Measurements from ENCODE around the gene MCM7.

MCM7 gene

DNA sequence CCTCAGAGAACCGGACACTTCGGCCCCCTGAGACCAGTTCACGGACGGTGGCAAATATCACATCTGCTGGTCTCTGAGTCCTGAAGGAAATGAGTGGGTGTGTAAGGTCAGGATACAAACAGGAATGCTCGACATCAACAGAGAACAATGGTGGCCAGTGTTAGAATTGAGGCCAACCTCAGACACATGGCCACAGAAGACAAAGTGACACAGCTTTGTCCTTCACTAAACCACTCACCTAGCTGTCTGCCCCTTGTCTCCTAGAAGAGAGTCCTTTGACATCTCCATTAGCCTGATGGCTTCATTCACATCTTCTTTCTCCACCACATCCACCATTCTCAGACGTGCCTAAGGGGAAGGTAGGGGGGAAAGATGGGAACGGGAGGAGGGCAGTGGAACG lies 8.1 kb downstream of the MCM7 start:
- H3K4me3 ChIP-seq (ENCODE audit: low read depth, low read length) = no peak overlapping the region
- H3K36me3 ChIP-seq = peaks cover 76% of the 10 kb centered on the region
- TF ChIP-seq, protein P1, sequence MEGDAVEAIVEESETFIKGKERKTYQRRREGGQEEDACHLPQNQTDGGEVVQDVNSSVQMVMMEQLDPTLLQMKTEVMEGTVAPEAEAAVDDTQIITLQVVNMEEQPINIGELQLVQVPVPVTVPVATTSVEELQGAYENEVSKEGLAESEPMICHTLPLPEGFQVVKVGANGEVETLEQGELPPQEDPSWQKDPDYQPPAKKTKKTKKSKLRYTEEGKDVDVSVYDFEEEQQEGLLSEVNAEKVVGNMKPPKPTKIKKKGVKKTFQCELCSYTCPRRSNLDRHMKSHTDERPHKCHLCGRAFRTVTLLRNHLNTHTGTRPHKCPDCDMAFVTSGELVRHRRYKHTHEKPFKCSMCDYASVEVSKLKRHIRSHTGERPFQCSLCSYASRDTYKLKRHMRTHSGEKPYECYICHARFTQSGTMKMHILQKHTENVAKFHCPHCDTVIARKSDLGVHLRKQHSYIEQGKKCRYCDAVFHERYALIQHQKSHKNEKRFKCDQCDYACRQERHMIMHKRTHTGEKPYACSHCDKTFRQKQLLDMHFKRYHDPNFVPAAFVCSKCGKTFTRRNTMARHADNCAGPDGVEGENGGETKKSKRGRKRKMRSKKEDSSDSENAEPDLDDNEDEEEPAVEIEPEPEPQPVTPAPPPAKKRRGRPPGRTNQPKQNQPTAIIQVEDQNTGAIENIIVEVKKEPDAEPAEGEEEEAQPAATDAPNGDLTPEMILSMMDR (IDR thresholded peaks at IDR 0.05; ENCODE audit: low read depth, low read length) = no peak
- no peaks in the 10 kb centered on the region for H3K27me3 ChIP-seq
- no peaks in the 10 kb centered on the region for H3K9me3 ChIP-seq
- no peaks in the 10 kb centered on the region for H3K4me1 ChIP-seq
- DNase-seq = no peak

DNA sequence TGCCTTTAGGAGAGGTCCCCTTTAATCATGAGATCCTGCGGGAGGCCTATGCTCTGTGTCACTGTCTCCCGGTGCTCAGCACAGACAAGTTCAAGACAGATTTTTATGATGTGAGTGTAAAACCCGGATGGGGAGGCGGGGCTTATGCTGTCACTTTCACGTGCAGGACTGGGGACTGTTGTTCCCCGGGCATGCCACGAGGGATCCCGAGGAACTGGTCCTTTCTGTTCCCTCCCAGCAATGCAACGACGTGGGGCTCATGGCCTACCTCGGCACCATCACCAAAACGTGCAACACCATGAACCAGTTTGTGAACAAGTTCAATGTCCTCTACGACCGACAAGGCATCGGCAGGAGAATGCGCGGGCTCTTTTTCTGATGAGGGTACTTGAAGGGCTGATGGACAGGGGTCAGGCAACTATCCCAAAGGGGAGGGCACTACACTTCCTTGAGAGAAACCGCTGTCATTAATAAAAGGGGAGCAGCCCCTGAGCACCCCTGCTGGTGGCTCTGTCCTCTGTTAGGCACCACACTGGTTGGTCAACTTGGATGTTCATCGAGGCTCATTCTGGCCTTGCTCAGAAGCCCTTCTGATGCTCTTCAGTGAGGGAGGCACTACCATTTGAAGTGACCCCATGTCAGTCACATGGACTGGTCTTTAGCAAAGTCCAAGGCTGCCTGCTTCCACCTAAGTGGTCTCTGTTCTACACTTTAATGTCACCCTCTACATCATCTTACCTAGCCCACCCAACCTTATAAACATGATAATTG lies 9.6 kb downstream of the MCM7 start:
- Histone ChIP-seq H3K4me3 (ENCODE audit: low read depth, low read length) (no peak overlapping the region), H3K4me1 (0 out of 2 replicates have a peak, but pooled peaks cover 2% of the 10 kb centered on the region), H3K9me3 (no peaks in the 10 kb centered on the region), H3K36me3 (peaks cover 62% of the 10 kb centered on the region), H3K27me3 (no peaks in the 10 kb centered on the region)
- TF ChIP-seq, protein P1 (IDR thresholded peaks at IDR 0.05; ENCODE audit: low read depth, low read length) = peak; percentile 29; the same call in 1 of the 2 replicates
- DNase-seq = peak; percentile 60

DNA sequence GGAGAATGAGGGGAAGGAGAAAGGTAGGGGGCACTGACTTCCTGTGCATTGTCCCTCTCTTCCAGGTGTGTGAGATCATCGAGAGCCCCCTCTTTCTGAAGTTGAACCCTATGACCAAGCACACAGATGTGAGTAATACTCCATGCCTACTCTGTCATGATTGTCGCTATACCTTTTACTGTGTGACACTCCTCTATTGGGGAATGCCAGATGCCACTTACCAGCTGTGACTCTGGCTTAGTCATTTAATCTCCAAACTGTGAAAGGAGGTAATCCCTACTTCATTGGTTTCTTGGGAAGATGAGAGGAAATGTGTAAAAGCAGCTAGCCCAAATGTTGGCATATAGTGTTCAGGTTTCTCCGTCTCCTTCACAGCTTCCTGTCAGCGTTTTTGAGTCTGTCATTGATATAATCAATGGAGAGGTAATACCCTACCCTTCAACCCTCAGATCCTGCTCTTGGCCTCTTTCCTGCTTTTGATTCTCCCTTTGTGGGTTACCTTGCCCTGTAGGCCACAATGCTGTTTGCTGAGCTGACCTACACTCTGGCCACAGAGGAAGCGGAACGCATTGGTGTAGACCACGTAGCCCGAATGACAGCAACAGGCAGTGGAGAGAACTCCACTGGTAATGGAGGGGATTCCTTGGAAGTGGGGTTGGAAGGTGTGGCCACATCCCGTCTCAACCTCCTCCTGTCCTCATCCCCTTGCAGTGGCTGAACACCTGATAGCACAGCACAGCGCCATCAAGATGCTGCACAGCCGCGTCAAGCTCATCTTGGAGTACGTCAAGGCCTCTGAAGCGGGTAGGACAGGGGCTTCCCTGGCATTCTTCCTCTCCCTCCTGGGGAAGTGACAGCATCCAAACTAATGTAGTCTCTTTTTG lies 10.4 kb downstream of the MCM7 start:
- Histone ChIP-seq H3K36me3 (peaks cover 53% of the 10 kb centered on the region), H3K4me1 (0 out of 2 replicates have a peak, but pooled peaks cover 2% of the 10 kb centered on the region)
- TF ChIP-seq, protein P1 (IDR thresholded peaks at IDR 0.05; ENCODE audit: low read depth, low read length) = no peak

DNA sequence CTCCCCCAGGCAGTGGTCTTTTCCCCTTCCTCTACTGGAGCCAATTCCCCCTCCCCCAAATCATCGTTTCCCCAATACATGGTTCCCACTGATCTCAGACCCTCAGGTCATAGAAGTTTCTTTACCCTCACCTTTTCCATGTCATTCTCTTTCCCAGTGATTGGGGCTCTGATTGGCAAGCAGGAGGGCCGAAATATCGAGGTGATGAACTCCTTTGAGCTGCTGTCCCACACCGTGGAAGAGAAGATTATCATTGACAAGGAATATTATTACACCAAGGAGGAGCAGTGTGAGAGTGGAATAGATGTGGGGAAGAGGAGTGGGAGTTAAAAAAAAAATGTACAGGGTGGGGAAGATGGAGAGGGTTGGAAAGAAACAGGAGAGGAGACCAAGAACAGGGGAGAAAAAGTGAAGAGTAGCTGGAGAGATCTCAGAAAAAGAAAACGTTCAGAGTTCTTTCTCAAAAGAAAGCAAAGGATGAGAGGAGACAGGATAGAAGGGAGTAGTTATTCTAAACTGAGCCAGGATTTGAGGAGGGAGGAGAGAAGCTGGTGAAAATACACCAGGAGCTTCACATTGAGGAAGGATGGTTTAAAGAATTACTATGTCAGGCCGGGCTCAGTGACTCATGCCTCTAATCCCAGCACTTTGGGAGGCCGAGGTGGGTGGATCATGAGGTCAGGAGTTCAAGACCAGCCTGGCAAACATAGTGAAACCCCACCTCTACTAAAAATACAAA lies 11.6 kb downstream of the MCM7 start:
- DNase-seq = no peak
- Histone ChIP-seq H3K27me3 (no peaks in the 10 kb centered on the region), H3K4me3 (ENCODE audit: low read depth, low read length) (peak overlapping the region; percentile 86), H3K4me1 (0 out of 2 replicates have a peak, but pooled peaks cover 2% of the 10 kb centered on the region), H3K36me3 (peaks cover 42% of the 10 kb centered on the region), H3K9me3 (no peaks in the 10 kb centered on the region)
- TF ChIP-seq, protein P1 (IDR thresholded peaks at IDR 0.05; ENCODE audit: low read depth, low read length) = no peak

More for the DNA sequence above, 10.4 kb downstream of the MCM7 start:
- Histone ChIP-seq H3K27me3 (no peaks in the 10 kb centered on the region), H3K4me3 (ENCODE audit: low read depth, low read length) (no peak overlapping the region), H3K9me3 (no peaks in the 10 kb centered on the region)
- no peak for DNase-seq

DNA sequence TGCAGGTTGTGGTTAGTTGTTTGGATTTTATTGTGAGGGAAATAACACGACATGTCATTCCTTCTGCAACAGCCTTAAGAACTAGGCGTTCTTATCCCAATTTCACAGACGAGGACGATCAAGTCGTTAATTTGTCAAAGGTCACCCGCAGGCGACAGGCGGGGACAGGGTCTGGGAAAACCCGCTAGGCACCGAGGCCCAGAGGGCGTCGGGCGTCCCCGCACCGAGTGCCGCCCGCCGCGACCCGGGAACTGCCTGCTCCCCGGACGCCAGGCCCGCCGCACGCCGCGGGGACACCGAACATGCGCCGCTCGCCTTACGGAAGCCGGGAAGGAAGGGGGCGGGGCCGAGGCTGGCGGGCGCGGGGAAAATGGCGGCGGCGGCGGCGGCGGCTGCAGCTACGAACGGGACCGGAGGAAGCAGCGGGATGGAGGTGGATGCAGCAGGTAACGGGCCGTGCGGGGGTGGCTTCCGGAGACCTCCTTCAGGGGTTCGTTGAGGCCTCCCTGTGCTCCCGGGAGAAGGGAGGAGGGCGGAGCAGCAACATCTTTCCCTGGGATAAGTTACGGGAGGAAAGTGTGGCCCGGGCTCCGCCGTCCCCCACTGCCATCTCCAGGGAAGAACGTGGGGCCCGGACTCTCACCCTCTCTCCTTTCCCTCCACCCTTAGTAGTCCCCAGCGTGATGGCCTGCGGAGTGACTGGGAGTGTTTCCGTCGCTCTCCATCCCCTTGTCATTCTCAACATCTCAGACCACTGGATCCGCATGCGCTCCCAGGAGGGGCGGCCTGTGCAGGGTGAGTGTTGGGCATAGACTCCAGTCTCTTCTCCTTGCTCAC lies 12.4 kb downstream of the MCM7 start, which contains the start of gene COPS6:
Gene COPS6, plus strand, starts transcription at position 349 of the 837 bp plus-strand sequence. Its CDS starts 22 bp downstream, at position 371.
- peak; percentile 88 for DNase-seq
- Histone ChIP-seq H3K36me3 (peaks cover 34% of the 10 kb centered on the region), H3K4me3 (ENCODE audit: low read depth, low read length) (peak within 1 kb of the TSS; percentile 86), H3K27me3 (no peaks in the 10 kb centered on the region), H3K9me3 (no peaks in the 10 kb centered on the region), H3K4me1 (0 out of 2 replicates have a peak, but pooled peaks cover 2% of the 10 kb centered on the region)
- TF ChIP-seq, protein P1 (IDR thresholded peaks at IDR 0.05; ENCODE audit: low read depth, low read length) = no peak
